Hepatocyte (in vitro differentiated cells): ENCODE measurements around the gene INSYN1. TPM values are rescaled to one million over a fixed set of nuclear protein-coding genes. Genes with fewer than 3 reads are reported as not detected.

Experiments
- DNase-seq: peaks from one replicate; pipeline ENCODE4 v3.0.0-alpha.2; 2016; ENCODE audit warnings: low spot score
- H2AFZ ChIP-seq: fragments of 200-600 bp; sonication (generic); 2 replicates; pipeline ENCODE4 v1.6.0; 2016; ENCODE audit warnings: antibody characterized with exemption, mild to moderate bottlenecking
- H3K27ac ChIP-seq: fragments of 200-600 bp; sonication (generic); 2 replicates; pipeline ENCODE4 v1.5.1; 2016; ENCODE audit warnings: mild to moderate bottlenecking
- H3K27me3 ChIP-seq: fragments of 200-600 bp; sonication (generic); 2 replicates; pipeline ENCODE4 v1.6.1; 2016
- H3K36me3 ChIP-seq: fragments of 200-600 bp; sonication (generic); replicated peaks from 2 replicates; pipeline ENCODE4 v1.5.1; 2016; ENCODE audit warnings: low read depth; ENCODE audit not compliant: insufficient read depth
- H3K4me1 ChIP-seq: fragments of 200-600 bp; sonication (generic); 2 replicates; pipeline ENCODE4 v1.5.1; 2016; ENCODE audit warnings: mild to moderate bottlenecking, moderate library complexity; ENCODE audit not compliant: insufficient read depth
- H3K4me2 ChIP-seq: fragments of 200-600 bp; sonication (generic); 2 replicates; pipeline ENCODE4 v1.6.0; 2016
- H3K4me3 ChIP-seq: fragments of 200-600 bp; sonication (generic); 2 replicates; pipeline ENCODE4 v1.5.1; 2016; ENCODE audit warnings: mild to moderate bottlenecking
- H3K79me2 ChIP-seq: fragments of 200-600 bp; sonication (generic); 2 replicates; pipeline ENCODE4 v1.6.0; 2017; ENCODE audit warnings: mild to moderate bottlenecking
- H3K9me2 ChIP-seq: fragments of 200-600 bp; sonication (generic); replicated peaks from 2 replicates; pipeline ENCODE4 v1.6.0; 2017; ENCODE audit warnings: mild to moderate bottlenecking; ENCODE audit not compliant: insufficient read depth
- H3K9me3 ChIP-seq: fragments of 200-600 bp; sonication (generic); 2 replicates; pipeline ENCODE4 v1.5.1; 2016; ENCODE audit warnings: low read depth, mild to moderate bottlenecking
- H4K20me1 ChIP-seq: fragments of 200-600 bp; sonication (generic); 2 replicates; pipeline ENCODE4 v1.6.0; 2016; ENCODE audit warnings: mild to moderate bottlenecking; ENCODE audit not compliant: insufficient read depth, poor library complexity, severe bottlenecking
- CTCF ChIP-seq: fragments of 200-600 bp; sonication (generic); IDR thresholded peaks from 2 replicates; pipeline ENCODE4 v1.5.1; 2016; ENCODE audit warnings: antibody characterized with exemption, mild to moderate bottlenecking; ENCODE audit not compliant: poor library complexity
- EZH2 ChIP-seq: fragments of 200-600 bp; sonication (generic); IDR thresholded peaks from 2 replicates; pipeline ENCODE4 v1.6.1; 2016; ENCODE audit warnings: antibody characterized with exemption, mild to moderate bottlenecking, borderline replicate concordance
- EZH2phosphoT487 ChIP-seq: fragments of 200-600 bp; sonication (generic); IDR thresholded peaks from one replicate; pipeline ENCODE4 v1.6.1; 2018; ENCODE audit warnings: antibody characterized with exemption, mild to moderate bottlenecking, low read depth, moderate library complexity; ENCODE audit not compliant: unreplicated experiment, severe bottlenecking
- WGBS: methylation state at CpG from one replicate; pipeline ENCODE4 v1.1.6; 2016; ENCODE audit warnings: low lambda C conversion rate; ENCODE audit errors: missing lambda C conversion rate; 5-methylcytosine and 5-hydroxymethylcytosine counted together
- polyA plus RNA-seq: library from polyadenylated mRNA; unstranded; fragments of >200 nt; fragmentation: Nextera tagmentation; extraction: Ambion mirVana; gene quantifications from 2 replicates; pipeline ENCODE4 v1.2.1, GENCODE V29; 2016
- total RNA-seq: library from RNA; depleted of rRNA; stranded (reverse); fragments of >200 nt; gene quantifications from 2 replicates; pipeline ENCODE4 v1.2.3, GENCODE V29; 2014

Gene INSYN1
- total and polyA plus RNA-seq, 2 experiments from 2014 or later = 3.3 to 8.1 TPM

GRCh38 chr15:73751511-73751898 lies 1.6 kb downstream of the INSYN1 start:
- Histone ChIP-seq H3K27ac (no peak overlapping the region), H3K4me3 (peak overlapping the region; percentile 61), H4K20me1 (no peaks in the 10 kb centered on the region), H3K9me2 (no peaks in the 10 kb centered on the region), H3K79me2 (no peaks in the 10 kb centered on the region), H3K36me3 (no peaks in the 10 kb centered on the region), H3K4me1 (peaks cover 9% of the 10 kb centered on the region), H3K4me2 (peak overlapping the region; percentile 98), H3K27me3 (peaks cover 42% of the 10 kb centered on the region), H2AFZ (no peak overlapping the region), H3K9me3 (no peaks in the 10 kb centered on the region)
- TF ChIP-seq EZH2 (no peak), CTCF (no peak), EZH2phosphoT487 (no peak)
- 4% methylated on average over 9 of the region's 9 CpGs for WGBS
- DNase-seq = no peak

DNA sequence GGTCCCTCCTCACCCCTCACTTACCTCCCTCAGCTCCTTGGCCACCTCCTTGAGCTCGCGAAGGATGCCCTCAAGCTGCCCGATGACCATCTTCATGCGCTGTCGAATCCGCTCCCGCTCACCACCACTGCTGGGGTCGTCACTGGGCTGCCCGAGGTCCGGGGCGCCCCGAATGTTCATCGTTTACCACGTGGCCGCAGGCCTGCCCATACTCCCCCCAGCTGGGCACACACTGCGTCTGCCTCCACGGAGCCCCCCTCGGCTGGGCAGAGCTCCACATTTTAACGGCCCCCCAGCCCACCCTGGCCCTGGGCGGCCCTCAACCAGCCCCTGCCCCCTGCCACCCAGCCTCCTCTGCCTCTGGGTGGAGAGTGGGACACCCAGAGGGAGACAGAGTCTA lies 2.2 kb downstream of the INSYN1 start:
- no peak for DNase-seq
- Histone ChIP-seq H3K79me2 (no peaks in the 10 kb centered on the region), H3K9me2 (no peaks in the 10 kb centered on the region), H3K27me3 (peaks cover 42% of the 10 kb centered on the region), H3K4me2 (peak overlapping the region; percentile 98), H2AFZ (no peak overlapping the region), H3K4me3 (no peak overlapping the region), H3K4me1 (peaks cover 9% of the 10 kb centered on the region), H4K20me1 (no peaks in the 10 kb centered on the region), H3K36me3 (no peaks in the 10 kb centered on the region), H3K27ac (no peak overlapping the region), H3K9me3 (no peaks in the 10 kb centered on the region)
- WGBS = 93% methylated on average over 11 of the region's 20 CpGs
- TF ChIP-seq CTCF (no peak), EZH2 (no peak), EZH2phosphoT487 (no peak)

- no peaks in the 10 kb centered on the region for H4K20me1 ChIP-seq
- H3K4me1 ChIP-seq = peaks cover 9% of the 10 kb centered on the region
- no peaks in the 10 kb centered on the region for H3K9me3 ChIP-seq
- H3K36me3 ChIP-seq = no peaks in the 10 kb centered on the region
- no peak overlapping the region for H2AFZ ChIP-seq
- no peak overlapping the region for H3K27ac ChIP-seq
- H3K27me3 ChIP-seq = peaks cover 39% of the 10 kb centered on the region
- H3K4me3 ChIP-seq = no peak overlapping the region
- H3K79me2 ChIP-seq = no peaks in the 10 kb centered on the region
- no peaks in the 10 kb centered on the region for H3K9me2 ChIP-seq
- 89% methylated on average over 4 of the region's 4 CpGs for WGBS
- no peak for TF ChIP-seq EZH2
- no peak for TF ChIP-seq EZH2phosphoT487
- TF ChIP-seq CTCF = no peak
- no peak overlapping the region for H3K4me2 ChIP-seq
- DNase-seq = no peak
These were observed 2.7 kb downstream of the INSYN1 start for GRCh38 chr15:73750438-73750837.

GRCh38 chr15:73749971-73750370 lies 3.2 kb downstream of the INSYN1 start:
- Histone ChIP-seq H3K27me3 (peaks cover 39% of the 10 kb centered on the region), H4K20me1 (no peaks in the 10 kb centered on the region), H3K36me3 (no peaks in the 10 kb centered on the region), H3K27ac (no peak overlapping the region), H2AFZ (no peak overlapping the region), H3K4me3 (no peak overlapping the region), H3K4me1 (peaks cover 9% of the 10 kb centered on the region), H3K4me2 (no peak overlapping the region), H3K9me2 (no peaks in the 10 kb centered on the region), H3K79me2 (no peaks in the 10 kb centered on the region), H3K9me3 (no peaks in the 10 kb centered on the region)
- 89% methylated on average over 5 of the region's 5 CpGs for WGBS
- DNase-seq = no peak
- TF ChIP-seq EZH2 (no peak), CTCF (no peak), EZH2phosphoT487 (no peak)
